DND-41 (cell line): ENCODE data around the gene SSH3.

Source experiments
- EZH2 ChIP-seq: IDR thresholded peaks from 3 replicates; pipeline ENCODE4 v1.6.1; 2012; ENCODE audit warnings: borderline replicate concordance, low read depth, mild to moderate bottlenecking, moderate library complexity, low read length, inconsistent platforms; ENCODE audit not compliant: severe bottlenecking
- TF ChIP-seq, protein P1 (sequence below): IDR thresholded peaks from 2 replicates; pipeline ENCODE4 v1.5.1; 2012; ENCODE audit warnings: borderline replicate concordance, low read length, moderate library complexity, mild to moderate bottlenecking; ENCODE audit not compliant: poor library complexity, severe bottlenecking; ENCODE audit errors: extremely low read depth

GRCh38 chr11:67282876-67283371, 20.4 kb upstream of the SSH3 start:
- TF ChIP-seq, protein P1, sequence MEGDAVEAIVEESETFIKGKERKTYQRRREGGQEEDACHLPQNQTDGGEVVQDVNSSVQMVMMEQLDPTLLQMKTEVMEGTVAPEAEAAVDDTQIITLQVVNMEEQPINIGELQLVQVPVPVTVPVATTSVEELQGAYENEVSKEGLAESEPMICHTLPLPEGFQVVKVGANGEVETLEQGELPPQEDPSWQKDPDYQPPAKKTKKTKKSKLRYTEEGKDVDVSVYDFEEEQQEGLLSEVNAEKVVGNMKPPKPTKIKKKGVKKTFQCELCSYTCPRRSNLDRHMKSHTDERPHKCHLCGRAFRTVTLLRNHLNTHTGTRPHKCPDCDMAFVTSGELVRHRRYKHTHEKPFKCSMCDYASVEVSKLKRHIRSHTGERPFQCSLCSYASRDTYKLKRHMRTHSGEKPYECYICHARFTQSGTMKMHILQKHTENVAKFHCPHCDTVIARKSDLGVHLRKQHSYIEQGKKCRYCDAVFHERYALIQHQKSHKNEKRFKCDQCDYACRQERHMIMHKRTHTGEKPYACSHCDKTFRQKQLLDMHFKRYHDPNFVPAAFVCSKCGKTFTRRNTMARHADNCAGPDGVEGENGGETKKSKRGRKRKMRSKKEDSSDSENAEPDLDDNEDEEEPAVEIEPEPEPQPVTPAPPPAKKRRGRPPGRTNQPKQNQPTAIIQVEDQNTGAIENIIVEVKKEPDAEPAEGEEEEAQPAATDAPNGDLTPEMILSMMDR: no peak
- no peak for TF ChIP-seq EZH2
